Activated naive CD4-positive, alpha-beta T cell treated with anti-CD3 and anti-CD28 coated beads, Interleukin-2, amount 50 U/mL, for 72 hours (primary cell): ENCODE data around the gene MPST. TPM values are rescaled to one million over a fixed set of nuclear protein-coding genes. Genes with fewer than 3 reads are reported as not detected.
"Not testable (repeated sequence)": the region's sequence is repeated elsewhere in the genome, so short reads cannot be mapped to it uniquely, and the experiment has no call there.

Source experiments
- ATAC-seq, 2 donors: fragments of 150-1000 bp; cut with Tn5 transposase; 2 replicates each; pipeline ENCODE4 v1.10.0; 2021; ENCODE audit warnings: mild to moderate bottlenecking in 2 of 2, moderate library complexity in 2 of 2
- DNase-seq, 2 donors: peaks; one replicate each; pipeline ENCODE4 v3.0.0; 2021 to 2022; ENCODE audit warnings: low spot score in 2 of 2
- H3K27ac Mint-ChIP-seq, 2 donors: one replicate each; pipeline ENCODE4 v1.8.0; 2022; ENCODE audit warnings: mild to moderate bottlenecking in 2 of 2, mixed read lengths in 2 of 2
- H3K36me3 Mint-ChIP-seq, 2 donors: one replicate each; pipeline ENCODE4 v1.8.0; 2022; ENCODE audit warnings: mixed read lengths in 2 of 2
- H3K9me3 Mint-ChIP-seq, 2 donors: one replicate each; pipeline ENCODE4 v1.8.0; 2022; ENCODE audit warnings: mixed read lengths in 2 of 2
- total RNA-seq, 2 donors: library from RNA; stranded (reverse); gene quantifications; one replicate each; pipeline ENCODE4 v1.2.3, GENCODE V29; 2022

The MPST gene
- total RNA-seq, 2 donors from 2014 or later: 20.9 to 23.2 TPM

- ATAC-seq (no peak), DNase-seq (no peak)
- Mint-ChIP-seq H3K27ac (peak overlapping the region in 1 of 2 donors; percentile 79), H3K36me3 (peaks cover 0 to 5% of the 10 kb centered on the region in 2 donors), H3K9me3 (no peaks in the 10 kb centered on the region)
Observed at GRCh38 chr22:37061611-37062375, 42.3 kb downstream of the MPST start.

DNA sequence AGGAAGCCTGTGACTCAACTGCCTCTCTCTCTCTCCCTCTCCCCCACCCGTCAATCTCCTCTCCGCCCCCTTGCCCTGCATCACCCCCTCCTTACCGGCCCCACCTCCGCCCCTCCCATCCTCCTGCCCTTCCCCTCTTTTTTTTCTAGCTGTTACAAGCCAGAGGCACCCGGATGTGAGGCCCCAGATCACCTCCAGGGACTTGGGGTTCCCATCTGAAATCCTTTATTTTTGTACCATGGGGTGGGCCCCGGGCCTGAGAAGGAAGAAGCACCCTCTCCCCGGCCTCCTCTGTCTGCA lies 42.8 kb downstream of the MPST start:
- Mint-ChIP-seq H3K9me3 (no peaks in the 10 kb centered on the region), H3K36me3 (peaks cover 0 to 5% of the 10 kb centered on the region in 2 donors), H3K27ac (peak overlapping the region in 1 of 2 donors; percentile 79)
- DNase-seq: no peak
- no peak for ATAC-seq

DNA sequence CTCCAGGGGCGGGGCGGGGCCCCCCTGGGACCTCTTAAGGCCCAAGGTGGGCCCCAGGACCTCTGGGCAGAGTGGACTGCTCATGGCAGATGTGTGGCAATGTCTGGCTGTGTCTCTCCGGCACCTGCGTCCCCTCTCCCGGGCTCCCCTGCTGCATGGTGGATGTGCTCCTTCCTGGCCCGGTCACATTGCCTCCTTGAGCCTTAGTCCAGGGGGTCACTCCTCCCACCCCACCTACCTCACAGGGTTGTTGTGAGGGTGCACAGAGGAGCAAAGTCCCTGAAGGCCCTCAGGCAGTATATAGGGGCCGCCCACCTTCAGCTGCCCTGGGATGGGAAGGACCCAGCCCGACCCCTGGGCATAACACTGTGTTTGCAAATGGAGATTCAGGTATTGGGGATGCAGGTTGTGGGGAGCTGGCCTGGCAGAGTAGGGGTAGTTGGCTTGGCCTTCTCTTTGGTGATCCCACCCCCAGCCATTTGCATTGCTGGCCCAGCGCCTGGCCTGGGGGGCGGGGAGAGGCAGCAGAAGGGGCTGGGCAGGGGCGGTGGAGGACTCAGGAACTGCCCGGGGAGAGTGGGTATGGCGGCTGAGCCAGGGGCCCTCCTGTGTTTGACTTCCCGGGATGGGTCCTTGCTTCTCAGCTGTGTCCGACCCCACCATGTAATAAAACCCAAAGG lies 43.3 kb downstream of the MPST start:
- ATAC-seq (no peak), DNase-seq (no peak)
- Mint-ChIP-seq H3K36me3 (peaks cover 0 to 5% of the 10 kb centered on the region in 2 donors), H3K9me3 (no peaks in the 10 kb centered on the region), H3K27ac (no peak overlapping the region)

GRCh38 chr22:37063431-37064420 lies 44.2 kb downstream of the MPST start:
- H3K36me3 Mint-ChIP-seq: peaks cover 0 to 5% of the 10 kb centered on the region in 2 donors
- DNase-seq: no peak
- no peaks in the 10 kb centered on the region for H3K9me3 Mint-ChIP-seq
- peak overlapping the region in 1 of 2 donors; percentile 31 for H3K27ac Mint-ChIP-seq
- ATAC-seq: no peak

- DNase-seq (no peak), ATAC-seq (no peak)
- peak overlapping the region in 1 of 2 donors; percentile 31 for H3K27ac Mint-ChIP-seq
- H3K9me3 Mint-ChIP-seq: no peaks in the 10 kb centered on the region
- H3K36me3 Mint-ChIP-seq: peaks cover 0 to 5% of the 10 kb centered on the region in 2 donors
Observed at GRCh38 chr22:37064553-37064952, 45.0 kb downstream of the MPST start.

DNA sequence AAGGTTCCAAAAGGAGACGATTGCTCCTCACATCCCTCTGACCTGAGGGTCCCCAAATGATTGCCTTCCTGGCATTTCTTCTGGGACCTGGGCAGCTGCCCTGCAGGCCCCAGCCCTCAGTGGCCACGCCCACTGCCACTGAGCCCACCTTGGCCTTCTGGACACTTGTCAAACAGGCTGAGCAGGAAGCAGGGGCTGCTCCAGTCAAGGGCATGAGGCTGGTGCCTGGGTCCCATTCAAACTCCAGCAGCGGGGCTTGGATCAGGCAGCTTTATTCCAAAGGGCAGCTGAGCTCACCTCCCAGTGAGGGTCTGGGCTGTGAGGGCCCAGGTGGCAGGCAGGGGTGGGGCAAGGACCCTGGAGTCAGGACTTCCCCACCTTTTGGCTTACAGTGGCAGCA lies 45.6 kb downstream of the MPST start:
- ATAC-seq: no peak
- Mint-ChIP-seq H3K27ac (no peak overlapping the region), H3K9me3 (no peaks in the 10 kb centered on the region), H3K36me3 (peaks cover 0 to 5% of the 10 kb centered on the region in 2 donors)
- no peak for DNase-seq

GRCh38 chr22:37065961-37066360 lies 46.4 kb downstream of the MPST start:
- Mint-ChIP-seq H3K36me3 (no peaks in the 10 kb centered on the region), H3K27ac (no peak overlapping the region), H3K9me3 (no peaks in the 10 kb centered on the region)
- ATAC-seq: no peak
- no peak for DNase-seq

DNA sequence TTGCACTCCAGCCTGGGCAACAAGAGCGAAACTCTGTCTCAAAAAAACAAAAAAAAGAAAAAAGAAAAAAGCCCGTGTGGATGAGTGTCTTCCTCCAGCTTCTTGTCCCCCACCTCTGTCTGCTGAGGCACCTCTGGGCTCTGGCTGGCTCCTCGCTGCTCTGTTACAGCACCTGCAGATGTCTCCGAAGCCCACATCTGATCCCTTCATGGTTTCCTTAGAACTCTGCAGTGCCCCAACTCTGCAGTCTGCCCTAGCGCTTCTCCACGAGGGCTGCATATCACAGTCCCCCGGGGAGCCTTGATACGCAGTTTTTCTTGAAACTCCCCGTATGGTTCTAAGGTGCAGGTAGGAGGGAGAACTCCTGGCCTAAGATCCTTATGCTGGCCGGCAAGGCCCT lies 47.9 kb downstream of the MPST start:
- DNase-seq (no peak), ATAC-seq (no peak)
- Mint-ChIP-seq H3K9me3 (no peaks in the 10 kb centered on the region), H3K27ac (peak overlapping the region; percentile 0 to 28), H3K36me3 (no peaks in the 10 kb centered on the region)

GRCh38 chr22:37068859-37069258 lies 49.3 kb downstream of the MPST start:
- no peaks in the 10 kb centered on the region for H3K36me3 Mint-ChIP-seq
- DNase-seq: no peak
- no peak overlapping the region for H3K27ac Mint-ChIP-seq
- peak in 1 of 2 donors; percentile 36 for ATAC-seq
- H3K9me3 Mint-ChIP-seq: no peaks in the 10 kb centered on the region

- peak in 1 of 2 donors; percentile 10 for ATAC-seq
- DNase-seq: no peak
- Mint-ChIP-seq H3K36me3 (no peaks in the 10 kb centered on the region), H3K27ac (no peak overlapping the region), H3K9me3 (no peaks in the 10 kb centered on the region)
Observed at GRCh38 chr22:37069319-37069718, 49.8 kb downstream of the MPST start.

DNA sequence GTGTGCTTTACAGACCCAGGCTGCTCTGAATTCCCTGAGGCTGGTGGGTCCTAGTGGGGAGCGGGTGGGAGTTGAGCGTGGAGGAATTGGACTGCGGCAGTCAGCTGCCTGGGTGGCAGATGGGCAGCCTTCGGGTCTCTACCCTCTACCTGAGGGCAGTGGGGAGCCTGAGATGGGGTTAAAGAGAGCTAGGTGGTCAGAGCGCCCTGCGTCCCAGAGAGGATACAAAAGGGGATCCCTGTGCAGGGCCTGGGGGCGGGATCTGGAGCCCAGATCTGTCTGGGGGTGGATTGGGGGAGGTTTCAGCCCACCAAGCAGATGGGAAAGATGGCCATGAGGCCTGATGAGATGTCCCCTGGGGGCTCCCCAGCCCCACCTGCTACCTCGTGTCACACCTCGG lies 50.2 kb downstream of the MPST start:
- DNase-seq: no peak
- ATAC-seq: no peak
- Mint-ChIP-seq H3K27ac (no peak overlapping the region), H3K9me3 (no peaks in the 10 kb centered on the region), H3K36me3 (no peaks in the 10 kb centered on the region)

- Mint-ChIP-seq H3K36me3 (no peaks in the 10 kb centered on the region), H3K9me3 (no peaks in the 10 kb centered on the region), H3K27ac (no peak overlapping the region)
- DNase-seq (no peak), ATAC-seq (no peak)
Observed at GRCh38 chr22:37070334-37070733, 50.8 kb downstream of the MPST start.

GRCh38 chr22:37070744-37071143 lies 51.2 kb downstream of the MPST start:
- Mint-ChIP-seq H3K36me3 (no peaks in the 10 kb centered on the region), H3K27ac (no peak overlapping the region), H3K9me3 (no peaks in the 10 kb centered on the region)
- no peak for DNase-seq
- ATAC-seq: no peak

- ATAC-seq, DNase-seq, H3K9me3 Mint-ChIP-seq: not testable (repeated sequence)
Observed at GRCh38 chr22:37071850-37072592, 52.5 kb downstream of the MPST start.

GRCh38 chr22:37072673-37073072 lies 53.1 kb downstream of the MPST start:
- Mint-ChIP-seq H3K9me3 (no peaks in the 10 kb centered on the region), H3K27ac (no peak overlapping the region), H3K36me3 (no peaks in the 10 kb centered on the region)
- DNase-seq: no peak
- ATAC-seq: no peak

More at GRCh38 chr22:37071850-37072592, 52.5 kb downstream of the MPST start:
- not testable (repeated sequence) for H3K36me3 Mint-ChIP-seq, H3K27ac Mint-ChIP-seq

GRCh38 chr22:37074537-37074936 lies 55.0 kb downstream of the MPST start:
- DNase-seq: no peak
- no peaks in the 10 kb centered on the region for H3K9me3 Mint-ChIP-seq

More at GRCh38 chr22:37074537-37074936, 55.0 kb downstream of the MPST start:
- no peak for ATAC-seq
- Mint-ChIP-seq H3K27ac (no peak overlapping the region), H3K36me3 (no peaks in the 10 kb centered on the region)
